ENCODE measurements around the gene NPEPL1. TPM values are rescaled to one million over a fixed set of nuclear protein-coding genes. Genes with fewer than 3 reads are reported as not detected.

NPEPL1 gene
- total and polyA plus RNA-seq, 10 of the 15 experiments (the other 5 are each of a cell fraction or from before 2014, with no cell fraction given), result 0.08 to 21.3 (median 10.2) TPM

GRCh38 chr20:58646257-58646656 lies 46.3 kb upstream of the NPEPL1 start (continued):
- TF ChIP-seq MTA2 (IDR thresholded peaks at IDR 0.05; ENCODE audit: low read depth), result no peak
- no peak for TF ChIP-seq EGR1 (IDR thresholded peaks at IDR 0.05; ENCODE audit: borderline replicate concordance in 1 of 2, low read depth in 2 of 2, low read length in 2 of 2)
- no peak for TF ChIP-seq SREBF2 (IDR thresholded peaks at IDR 0.05; ENCODE audit: low read length)

- no peaks in the 10 kb centered on the region for H3K27me3 ChIP-seq (replicated peaks in 1 of 2; ENCODE audit: control insufficient read depth in 2 of 2, insufficient read depth in 2 of 2, low read length in 1 of 2)
- H3K27ac ChIP-seq (ENCODE audit: control insufficient read depth, insufficient read depth), result no peak overlapping the region
- H3K4me2 ChIP-seq (ENCODE audit: control insufficient read depth, insufficient read depth), result no peak overlapping the region
- H2AFZ ChIP-seq (ENCODE audit: control insufficient read depth, low read depth, low read length), result no peak overlapping the region
- TF ChIP-seq USF2 (IDR thresholded peaks at IDR 0.05; ENCODE audit: borderline replicate concordance, low read depth, low read length), result no peak
- TF ChIP-seq NRF1 (conservative IDR thresholded peaks at IDR 0.05; ENCODE audit: low read depth, low read length), result no peak
- TF ChIP-seq CBX3 (IDR thresholded peaks at IDR 0.05; ENCODE audit: borderline replicate concordance, low read depth), result no peak
- TF ChIP-seq, protein P1, sequence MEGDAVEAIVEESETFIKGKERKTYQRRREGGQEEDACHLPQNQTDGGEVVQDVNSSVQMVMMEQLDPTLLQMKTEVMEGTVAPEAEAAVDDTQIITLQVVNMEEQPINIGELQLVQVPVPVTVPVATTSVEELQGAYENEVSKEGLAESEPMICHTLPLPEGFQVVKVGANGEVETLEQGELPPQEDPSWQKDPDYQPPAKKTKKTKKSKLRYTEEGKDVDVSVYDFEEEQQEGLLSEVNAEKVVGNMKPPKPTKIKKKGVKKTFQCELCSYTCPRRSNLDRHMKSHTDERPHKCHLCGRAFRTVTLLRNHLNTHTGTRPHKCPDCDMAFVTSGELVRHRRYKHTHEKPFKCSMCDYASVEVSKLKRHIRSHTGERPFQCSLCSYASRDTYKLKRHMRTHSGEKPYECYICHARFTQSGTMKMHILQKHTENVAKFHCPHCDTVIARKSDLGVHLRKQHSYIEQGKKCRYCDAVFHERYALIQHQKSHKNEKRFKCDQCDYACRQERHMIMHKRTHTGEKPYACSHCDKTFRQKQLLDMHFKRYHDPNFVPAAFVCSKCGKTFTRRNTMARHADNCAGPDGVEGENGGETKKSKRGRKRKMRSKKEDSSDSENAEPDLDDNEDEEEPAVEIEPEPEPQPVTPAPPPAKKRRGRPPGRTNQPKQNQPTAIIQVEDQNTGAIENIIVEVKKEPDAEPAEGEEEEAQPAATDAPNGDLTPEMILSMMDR (IDR thresholded peaks at IDR 0.05 in 2 of 3, conservative IDR thresholded peaks at IDR 0.05 in 1 of 3; ENCODE audit: control insufficient read depth in 2 of 3, extremely low read depth in 1 of 3, insufficient read depth in 1 of 3, low read depth in 3 of 3, low read length in 3 of 3), result no peak
- no peak for TF ChIP-seq TCF7 (IDR thresholded peaks at IDR 0.05; ENCODE audit: borderline replicate concordance)
- no peak for TF ChIP-seq MTA2 (IDR thresholded peaks at IDR 0.05; ENCODE audit: low read depth)
- no peak for TF ChIP-seq PML (IDR thresholded peaks at IDR 0.05; ENCODE audit: low read length)
- no peak for TF ChIP-seq MXI1 (IDR thresholded peaks at IDR 0.05; ENCODE audit: low read depth, low read length)
- TF ChIP-seq NR2C1 (IDR thresholded peaks at IDR 0.05), result no peak
- no peak for TF ChIP-seq ETV6 (conservative IDR thresholded peaks at IDR 0.05 in 1 of 2, IDR thresholded peaks at IDR 0.05 in 1 of 2; ENCODE audit: borderline replicate concordance in 1 of 2, low read depth in 1 of 2)
- TF ChIP-seq YBX1 (IDR thresholded peaks at IDR 0.05), result no peak
- no peak for TF ChIP-seq FOXK2 (IDR thresholded peaks at IDR 0.05)
- TF ChIP-seq E2F8 (IDR thresholded peaks at IDR 0.05; ENCODE audit: low read depth, partially characterized antibody), result no peak
- no peak for TF ChIP-seq NR2C2 (IDR thresholded peaks at IDR 0.05; ENCODE audit: borderline replicate concordance, control insufficient read depth, insufficient read length, low read depth)
- H3K79me2 ChIP-seq (ENCODE audit: control insufficient read depth, insufficient read depth, low read length), result peaks cover 10% of the 10 kb centered on the region
- 81% methylated on average over 4 of the region's 4 CpGs for WGBS (ENCODE audit: insufficient coverage, insufficient replicate concordance, low lambda C conversion rate, missing lambda C conversion rate)
- no peaks in the 10 kb centered on the region for H3K9me3 ChIP-seq (replicated peaks; ENCODE audit: control insufficient read depth, insufficient read depth, low read length)
- FAIRE-seq (no peak), ATAC-seq (no peak), DNase-seq (ENCODE audit: low read depth, low spot score) (no peak)
- in situ Hi-C loops (cut with MboI) (loop anchor here (25.0 kb wide), 1 partner anchor 184 kb away; no protein-coding TSS in a partner anchor), intact Hi-C loops (cut with micrococcal nuclease; ENCODE audit: unreplicated experiment) (no loop called here)
- H4K20me1 ChIP-seq (ENCODE audit: control insufficient read depth, insufficient read depth), result no peaks in the 10 kb centered on the region
- ChIA-PET SMC1A (ENCODE audit: uncharacterized antibody, unreplicated experiment) (interaction anchor here (0.6 to 1.6 kb wide), 3 partner anchors 10 to 410 kb away, joined by 3 to 5 read pairs (median 3); no protein-coding TSS in a partner anchor), RAD21 (ENCODE audit: unreplicated experiment) (interaction anchor here (0.8 kb wide), 1 partner anchor 221 kb away, joined by 3 read pairs; no protein-coding TSS in a partner anchor), POLR2A (no interaction called here), CTCF (interaction anchor here (1.3 to 1.5 kb wide), 3 partner anchors 44 to 219 kb away, joined by 3 to 4 read pairs (median 4); no protein-coding TSS in a partner anchor)
- no peaks in the 10 kb centered on the region for H3K36me3 ChIP-seq (ENCODE audit: control insufficient read depth in 2 of 2, insufficient read depth in 2 of 2, low read length in 1 of 2)
- no peaks in the 10 kb centered on the region; the same call in 1 of the 2 replicates for H3K4me1 ChIP-seq (ENCODE audit: control insufficient read depth, insufficient read depth, low read length)
- no TSS peak for BruUV-seq (replicated peaks)
- no peak overlapping the region for H3K4me3 ChIP-seq
- H3K9ac ChIP-seq (ENCODE audit: control insufficient read depth, insufficient read depth, low read length), result no peak overlapping the region
These were observed 45.9 kb upstream of the NPEPL1 start for GRCh38 chr20:58646703-58647102.

All from GM12878 (cell line).